ENCODE results near the gene FREM1. TPM values are rescaled to one million over a fixed set of nuclear protein-coding genes. Genes with fewer than 3 reads are reported as not detected.

The FREM1 gene
- total and polyA plus RNA-seq, 4 donors, result 0.33 to 21.8 (median 1.3) TPM

DNA sequence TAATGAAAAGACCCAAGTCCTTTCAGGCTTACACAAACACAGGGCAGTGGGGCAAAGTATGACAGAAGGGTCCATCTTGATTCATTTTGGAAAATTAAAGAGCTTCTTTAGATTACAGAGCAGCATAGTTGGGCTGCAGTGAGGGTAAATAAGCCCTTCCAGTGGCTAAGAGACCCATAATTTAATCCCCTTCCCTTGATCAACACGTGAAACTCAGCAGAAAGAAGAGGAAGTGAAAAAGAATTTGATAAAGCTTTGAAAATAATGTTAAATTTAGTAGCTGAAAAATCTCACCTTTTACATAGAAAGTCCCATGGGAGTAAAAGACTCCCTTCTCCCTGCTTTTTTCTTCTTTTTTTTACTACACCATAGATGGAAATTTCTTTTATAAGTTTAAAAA, 87.6 kb downstream of the FREM1 start:
- no peak for ATAC-seq (ENCODE audit: insufficient read depth, low FRiP score)
- H3K27ac ChIP-seq (ENCODE audit: low read depth in 1 of 2, low read length in 1 of 2), result no peak overlapping the region
- H3K4me1 ChIP-seq (ENCODE audit: control insufficient read depth in 5 of 5, insufficient read depth in 5 of 5, low read length in 5 of 5), result peaks cover 0 to under 1% (median 0%) of the 10 kb centered on the region in 5 donors
- no peaks in the 10 kb centered on the region for H3K27me3 ChIP-seq (ENCODE audit: control insufficient read depth in 3 of 3, insufficient read depth in 3 of 3, low read length in 2 of 3)
- no peak overlapping the region for H3K4me3 ChIP-seq
- TF ChIP-seq, protein P1, sequence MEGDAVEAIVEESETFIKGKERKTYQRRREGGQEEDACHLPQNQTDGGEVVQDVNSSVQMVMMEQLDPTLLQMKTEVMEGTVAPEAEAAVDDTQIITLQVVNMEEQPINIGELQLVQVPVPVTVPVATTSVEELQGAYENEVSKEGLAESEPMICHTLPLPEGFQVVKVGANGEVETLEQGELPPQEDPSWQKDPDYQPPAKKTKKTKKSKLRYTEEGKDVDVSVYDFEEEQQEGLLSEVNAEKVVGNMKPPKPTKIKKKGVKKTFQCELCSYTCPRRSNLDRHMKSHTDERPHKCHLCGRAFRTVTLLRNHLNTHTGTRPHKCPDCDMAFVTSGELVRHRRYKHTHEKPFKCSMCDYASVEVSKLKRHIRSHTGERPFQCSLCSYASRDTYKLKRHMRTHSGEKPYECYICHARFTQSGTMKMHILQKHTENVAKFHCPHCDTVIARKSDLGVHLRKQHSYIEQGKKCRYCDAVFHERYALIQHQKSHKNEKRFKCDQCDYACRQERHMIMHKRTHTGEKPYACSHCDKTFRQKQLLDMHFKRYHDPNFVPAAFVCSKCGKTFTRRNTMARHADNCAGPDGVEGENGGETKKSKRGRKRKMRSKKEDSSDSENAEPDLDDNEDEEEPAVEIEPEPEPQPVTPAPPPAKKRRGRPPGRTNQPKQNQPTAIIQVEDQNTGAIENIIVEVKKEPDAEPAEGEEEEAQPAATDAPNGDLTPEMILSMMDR (IDR thresholded peaks at IDR 0.05; ENCODE audit: control extremely low read depth, extremely low read depth), result no peak
- no peak for DNase-seq
- H3K9ac ChIP-seq (ENCODE audit: insufficient read depth in 1 of 2, low read length in 2 of 2), result no peak overlapping the region
- H3K9me3 ChIP-seq (ENCODE audit: control insufficient read depth in 4 of 4, insufficient read depth in 3 of 4, low read length in 3 of 4), result no peaks in the 10 kb centered on the region
- WGBS, 2 donors, result 21 to 47% methylated on average over 1 of the region's 1 CpG
- H3K36me3 ChIP-seq (ENCODE audit: control insufficient read depth in 4 of 4, insufficient read depth in 4 of 4, low read length in 4 of 4), result peaks cover 0 to 60% (median 26%) of the 10 kb centered on the region in 4 donors

DNA sequence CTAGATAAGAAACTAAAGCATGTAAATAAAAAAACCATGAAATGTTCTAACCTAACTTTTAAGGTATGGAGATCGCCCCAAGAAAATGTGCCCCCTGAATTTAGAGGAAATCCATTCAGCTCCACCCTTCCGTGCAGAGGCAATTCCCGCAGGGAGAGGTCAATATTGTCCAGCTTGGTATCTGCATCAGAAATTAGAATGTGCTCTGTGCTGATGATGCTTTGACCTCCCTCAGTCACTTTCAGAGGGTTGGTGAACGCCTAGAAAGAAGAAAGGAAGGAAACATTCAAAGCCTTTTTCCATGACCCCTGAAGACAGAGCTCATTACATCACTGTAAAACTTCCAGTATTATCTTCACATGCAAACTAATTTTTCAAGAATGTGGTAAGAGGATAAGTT, 91.0 kb downstream of the FREM1 start:
- DNase-seq (no peak), ATAC-seq (ENCODE audit: insufficient read depth, low FRiP score) (no peak)
- H3K9me3 ChIP-seq (ENCODE audit: control insufficient read depth in 4 of 4, insufficient read depth in 3 of 4, low read length in 3 of 4), result no peaks in the 10 kb centered on the region
- no peaks in the 10 kb centered on the region for H3K27me3 ChIP-seq (ENCODE audit: control insufficient read depth in 3 of 3, insufficient read depth in 3 of 3, low read length in 2 of 3)
- peaks cover 0 to 59% (median 26%) of the 10 kb centered on the region in 4 donors for H3K36me3 ChIP-seq (ENCODE audit: control insufficient read depth in 4 of 4, insufficient read depth in 4 of 4, low read length in 4 of 4)
- 73 to 85% methylated on average over 4 of the region's 4 CpGs for WGBS, 2 donors
- no peak overlapping the region for H3K4me3 ChIP-seq
- no peak overlapping the region for H3K27ac ChIP-seq (ENCODE audit: low read depth in 1 of 2, low read length in 1 of 2)
- H3K9ac ChIP-seq (ENCODE audit: insufficient read depth in 1 of 2, low read length in 2 of 2), result no peak overlapping the region
- H3K4me1 ChIP-seq (ENCODE audit: control insufficient read depth in 5 of 5, insufficient read depth in 5 of 5, low read length in 5 of 5), result no peaks in the 10 kb centered on the region
- TF ChIP-seq, protein P1 (IDR thresholded peaks at IDR 0.05; ENCODE audit: control extremely low read depth, extremely low read depth), result no peak

DNA sequence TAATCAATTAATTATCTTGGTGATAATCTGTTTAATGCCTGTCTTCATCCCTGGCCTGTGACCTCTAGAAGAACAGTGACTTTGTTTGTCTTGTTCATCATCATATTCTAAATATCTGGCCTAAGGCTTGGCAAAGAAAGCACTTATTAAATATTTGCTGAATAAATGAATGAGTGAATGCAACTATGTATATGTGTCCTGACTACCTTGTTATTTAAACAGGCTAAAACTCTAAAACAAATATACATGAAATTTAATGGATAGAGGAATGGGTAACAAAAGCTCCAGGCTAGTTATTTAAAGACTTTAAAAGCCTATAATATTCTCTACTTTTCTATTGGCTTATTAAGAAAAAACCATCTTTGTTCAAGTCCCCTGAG, 96.0 kb downstream of the FREM1 start:
- Histone ChIP-seq H3K9me3 (ENCODE audit: control insufficient read depth in 4 of 4, insufficient read depth in 3 of 4, low read length in 3 of 4) (peaks cover 0 to 5% (median 0%) of the 10 kb centered on the region in 4 donors), H3K27ac (ENCODE audit: low read depth in 1 of 2, low read length in 1 of 2) (no peak overlapping the region), H3K36me3 (ENCODE audit: control insufficient read depth in 4 of 4, insufficient read depth in 4 of 4, low read length in 4 of 4) (peaks cover 0 to 58% (median 23%) of the 10 kb centered on the region in 4 donors), H3K27me3 (ENCODE audit: control insufficient read depth in 3 of 3, insufficient read depth in 3 of 3, low read length in 2 of 3) (no peaks in the 10 kb centered on the region), H3K4me3 (no peak overlapping the region), H3K4me1 (ENCODE audit: control insufficient read depth in 5 of 5, insufficient read depth in 5 of 5, low read length in 5 of 5) (no peaks in the 10 kb centered on the region), H3K9ac (ENCODE audit: insufficient read depth in 1 of 2, low read length in 2 of 2) (no peak overlapping the region)
- ATAC-seq (ENCODE audit: insufficient read depth, low FRiP score) (no peak), DNase-seq (no peak)
- TF ChIP-seq, protein P1 (IDR thresholded peaks at IDR 0.05; ENCODE audit: control extremely low read depth, extremely low read depth), result no peak

Data from lung (tissue), 12 donors.